ENCODE measurements around the gene CD28.
"Not testable (repeated sequence)": the region's sequence is repeated elsewhere in the genome, so short reads cannot be mapped to it uniquely, and the experiment has no call there.

The CD28 gene

GRCh38 chr2:203750346-203751068, 44.1 kb downstream of the CD28 start:
- DNase-seq, result no peak

GRCh38 chr2:203751685-203752271, 45.3 kb downstream of the CD28 start:
- DNase-seq, result peak; percentile 50 to 84 (median 66)

DNA sequence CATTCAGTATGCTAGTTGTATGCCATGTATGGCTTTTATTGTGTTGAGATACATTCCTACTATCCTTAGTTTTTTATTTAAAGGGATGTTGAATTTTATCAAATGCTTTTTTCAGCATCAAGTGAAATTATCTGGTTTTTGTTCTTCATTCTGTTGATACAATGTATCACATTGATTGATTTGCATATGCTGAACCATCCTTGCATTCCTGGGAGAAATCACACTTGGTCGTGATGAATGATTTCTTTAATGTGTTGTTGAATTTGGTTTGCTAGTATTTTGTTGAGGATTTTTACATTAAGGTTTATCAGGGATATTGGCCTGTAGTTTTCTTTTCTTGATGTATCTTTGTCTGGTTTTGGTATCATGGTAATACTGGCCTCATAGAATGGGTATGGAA, 49.7 kb downstream of the CD28 start:
- DNase-seq, result peak in 2 of 4 experiments; percentile 21 to 26

GRCh38 chr2:203758841-203759689, 52.6 kb downstream of the CD28 start:
- DNase-seq, result peak in 3 of 4 experiments; percentile 46 to 64 (median 59)

DNA sequence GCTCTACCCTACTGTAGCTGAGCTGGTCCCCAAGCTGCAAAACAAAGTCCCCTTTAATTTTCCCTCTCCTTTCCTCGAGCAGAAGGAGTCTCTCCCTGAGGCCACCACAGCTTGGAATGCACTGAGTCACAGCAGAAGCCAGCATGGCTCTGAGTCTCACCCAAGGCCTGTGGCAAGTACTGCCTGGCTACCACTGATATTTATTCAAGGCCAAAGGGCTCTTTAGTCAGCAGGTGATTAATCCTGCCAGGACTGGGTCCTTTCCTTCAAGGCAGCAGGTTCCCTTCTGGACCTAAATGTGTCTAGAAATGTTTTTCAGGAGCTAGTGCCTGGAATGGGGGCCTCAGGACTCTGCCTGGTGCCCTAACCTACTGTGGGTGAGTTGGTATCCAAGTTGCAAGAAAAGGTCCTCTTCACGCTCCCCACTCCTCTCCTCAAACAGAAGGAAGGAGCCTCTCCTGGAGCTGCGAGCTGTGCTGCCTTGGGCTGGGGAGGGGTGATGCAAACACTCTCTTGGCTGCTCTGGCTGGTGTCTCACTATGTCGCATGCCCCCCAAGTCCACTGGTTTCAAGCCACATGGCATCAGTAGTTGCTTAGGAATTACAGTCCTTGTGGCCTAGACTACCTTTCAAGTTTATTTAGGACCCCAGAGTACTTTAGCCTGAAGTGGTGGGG, 53.4 kb downstream of the CD28 start:
- no peak for DNase-seq

DNA sequence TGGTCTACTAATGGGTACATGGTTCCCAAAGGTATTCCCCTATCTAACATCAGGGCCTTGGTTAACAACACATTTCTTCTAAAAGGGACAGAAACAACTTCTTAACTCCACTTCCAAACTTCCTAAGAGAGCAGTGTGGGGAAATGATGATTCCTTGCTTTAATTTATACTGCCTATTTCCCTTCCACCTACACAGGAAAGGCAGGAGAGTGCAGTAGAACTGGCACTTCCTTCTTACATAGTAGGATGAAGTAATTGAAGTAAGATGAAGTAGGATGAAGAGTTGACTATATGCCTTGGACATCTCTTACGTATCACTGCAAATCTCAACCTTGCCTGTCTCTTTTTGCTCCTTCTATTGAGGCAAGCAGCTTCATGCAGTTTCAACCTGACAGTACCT, 54.7 kb downstream of the CD28 start:
- DNase-seq, result peak in 3 of 4 experiments; percentile 26 to 60 (median 57)

DNA sequence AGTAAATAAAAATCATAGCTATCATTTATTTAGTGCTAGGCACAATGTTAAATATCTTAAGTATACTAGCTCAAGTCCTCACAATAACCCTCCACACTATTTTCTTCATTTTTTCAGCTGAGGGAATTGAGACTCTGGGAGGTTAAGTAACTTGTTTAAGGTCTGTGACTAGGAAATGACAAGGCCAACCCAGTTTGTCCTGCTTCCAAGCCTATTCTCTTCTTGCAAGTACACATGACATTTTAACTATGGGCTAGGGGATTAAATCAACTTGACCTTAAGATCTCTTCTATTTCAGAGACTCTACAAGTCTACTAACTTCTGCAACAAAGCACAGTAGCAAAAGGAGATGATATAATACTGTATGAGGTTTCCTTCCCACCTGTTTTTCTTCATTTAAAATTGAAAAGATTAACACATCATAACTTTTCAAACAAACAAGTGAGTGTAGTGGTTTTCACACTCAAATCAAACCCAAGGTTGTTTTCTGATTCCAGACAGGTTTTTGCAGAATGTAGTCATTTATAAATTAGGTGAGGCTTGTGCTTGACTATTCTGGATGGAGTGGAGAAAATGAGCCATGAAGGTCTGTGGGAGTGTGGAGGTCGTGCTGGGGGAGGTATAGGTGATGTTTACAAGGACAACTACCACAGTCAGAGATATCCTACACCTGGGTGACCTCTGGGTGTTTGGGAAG, 57.0 kb downstream of the CD28 start:
- no peak for DNase-seq

GRCh38 chr2:203763938-203764664, 57.7 kb downstream of the CD28 start:
- DNase-seq, result no peak

- DNase-seq, result no peak
These were observed 66.2 kb downstream of the CD28 start for GRCh38 chr2:203772456-203773165.

GRCh38 chr2:203774760-203775159, 68.3 kb downstream of the CD28 start:
- DNase-seq, result no peak

GRCh38 chr2:203775684-203776083, 69.2 kb downstream of the CD28 start:
- peak in 1 of 4 experiments; percentile 19 for DNase-seq

- DNase-seq, result no peak
These were observed 70.6 kb downstream of the CD28 start for GRCh38 chr2:203777030-203777429.

- not testable (repeated sequence) for DNase-seq
These were observed 73.1 kb downstream of the CD28 start for GRCh38 chr2:203779477-203780073.

GRCh38 chr2:203780231-203780630, 73.8 kb downstream of the CD28 start:
- DNase-seq, result no peak

GRCh38 chr2:203781151-203781550, 74.7 kb downstream of the CD28 start:
- peak; percentile 33 to 67 (median 58) for DNase-seq

DNA sequence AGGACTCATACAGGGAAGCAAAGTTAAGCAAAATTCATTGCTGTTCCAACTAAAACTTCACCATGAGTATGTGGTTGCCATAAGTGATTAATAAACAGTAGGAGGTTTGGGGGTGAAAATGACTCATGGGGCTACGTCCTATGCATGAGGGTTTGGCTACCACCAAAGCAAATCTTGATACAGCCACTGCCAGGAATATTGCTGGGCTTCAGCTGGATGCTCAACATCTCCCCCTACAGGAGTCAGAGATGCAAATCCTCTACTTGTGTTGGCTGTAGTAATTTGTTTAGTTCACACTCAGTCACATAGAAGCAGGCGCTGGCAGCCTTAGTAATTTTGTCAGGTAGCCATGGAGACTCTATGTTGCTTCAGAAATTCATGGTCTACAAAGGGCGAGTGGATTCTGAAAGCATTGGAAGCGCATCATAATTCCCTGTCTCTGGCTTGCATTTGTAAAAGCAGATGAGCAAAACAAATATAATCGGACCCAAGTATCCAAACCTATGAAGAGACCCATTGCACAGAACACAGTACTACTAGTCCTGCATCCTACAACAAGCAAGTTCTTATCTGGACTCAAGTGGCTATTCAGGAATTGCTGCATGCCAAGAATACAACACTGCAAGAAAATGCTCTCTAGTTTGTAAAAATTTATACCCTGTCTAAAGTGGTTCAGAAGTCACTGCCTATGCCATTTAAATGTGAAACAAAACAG, 76.0 kb downstream of the CD28 start:
- DNase-seq, result peak; percentile 84 to 94 (median 90)

- DNase-seq, result no peak
These were observed 77.2 kb downstream of the CD28 start for GRCh38 chr2:203783496-203784203.

DNA sequence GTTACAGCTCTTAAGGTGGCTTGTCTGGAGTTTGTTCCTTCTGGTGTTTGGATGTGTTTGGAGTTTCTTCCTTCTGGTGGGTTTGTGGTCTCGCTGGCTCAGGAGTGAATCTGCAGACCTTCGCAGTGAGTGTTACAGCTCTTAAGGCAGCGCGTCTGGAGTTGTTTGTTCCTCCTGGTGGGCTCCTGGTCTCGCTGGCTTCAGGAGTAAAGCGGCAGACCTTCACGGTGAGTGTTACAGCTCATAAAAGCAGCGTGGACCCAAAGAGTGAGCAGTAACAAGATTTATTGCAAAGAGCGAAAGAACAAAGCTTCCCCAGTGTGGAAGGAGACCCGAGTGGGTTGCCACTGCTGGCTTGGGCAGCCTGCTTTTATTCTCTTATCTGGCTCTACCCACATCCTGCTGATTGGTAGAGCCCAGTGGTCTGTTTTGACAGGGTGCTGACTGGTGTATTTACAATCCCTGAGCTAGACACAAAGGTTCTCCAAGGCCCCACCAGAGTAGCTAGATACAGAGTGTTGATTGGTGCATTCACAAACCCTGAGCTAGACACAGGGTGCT, 78.4 kb downstream of the CD28 start:
- not testable (repeated sequence) for DNase-seq
